ENCODE measurements around the gene TRAF3. TPM values are rescaled to one million over a fixed set of nuclear protein-coding genes. Genes with fewer than 3 reads are reported as not detected.

The TRAF3 gene
- 10 to 100 TPM; 14.6 to 16.8 (median 15.8) TPM for polyA plus RNA-seq (ENCODE audit: insufficient read length in 4 of 4)

- DNase-seq (ENCODE audit: low read depth in 4 of 4, low spot score in 3 of 4) = no peak
These were observed at the start of gene TRAF3 for GRCh38 chr14:102776761-102777710. TRAF3 (plus strand) TSS chr14:102777449; CDS start chr14:102870202, 92,753 bp downstream.

- DNase-seq (ENCODE audit: low read depth in 4 of 4, low spot score in 3 of 4) = no peak
These were observed 48.7 kb upstream of the TRAF3 start for GRCh38 chr14:102728501-102728900.

- DNase-seq (ENCODE audit: low read depth in 4 of 4, low spot score in 3 of 4) = no peak
These were observed 48.0 kb upstream of the TRAF3 start for GRCh38 chr14:102729268-102729667.

GRCh38 chr14:102729825-102730224, 47.4 kb upstream of the TRAF3 start:
- no peak for DNase-seq (ENCODE audit: low read depth in 4 of 4, low spot score in 3 of 4)

GRCh38 chr14:102731101-102731870, 46.0 kb upstream of the TRAF3 start:
- DNase-seq (ENCODE audit: low read depth in 4 of 4, low spot score in 3 of 4) = no peak

- DNase-seq (ENCODE audit: low read depth in 4 of 4, low spot score in 3 of 4) = no peak
These were observed 45.1 kb upstream of the TRAF3 start for GRCh38 chr14:102731871-102732800.

- no peak for DNase-seq (ENCODE audit: low read depth in 4 of 4, low spot score in 3 of 4)
These were observed 44.3 kb upstream of the TRAF3 start for GRCh38 chr14:102732924-102733323.

GRCh38 chr14:102733326-102733725, 43.9 kb upstream of the TRAF3 start:
- no peak for DNase-seq (ENCODE audit: low read depth in 4 of 4, low spot score in 3 of 4)

- DNase-seq (ENCODE audit: low read depth in 4 of 4, low spot score in 3 of 4) = no peak
These were observed 42.8 kb upstream of the TRAF3 start for GRCh38 chr14:102734436-102734835.

- no peak for DNase-seq (ENCODE audit: low read depth in 4 of 4, low spot score in 3 of 4)
These were observed 40.3 kb upstream of the TRAF3 start for GRCh38 chr14:102736956-102737355.

GRCh38 chr14:102737402-102738372, 39.6 kb upstream of the TRAF3 start:
- no peak for DNase-seq (ENCODE audit: low read depth in 4 of 4, low spot score in 3 of 4)

- no peak for DNase-seq (ENCODE audit: low read depth in 4 of 4, low spot score in 3 of 4)
These were observed 38.7 kb upstream of the TRAF3 start for GRCh38 chr14:102738373-102739189.

GRCh38 chr14:102739190-102739469, 38.1 kb upstream of the TRAF3 start:
- no peak for DNase-seq (ENCODE audit: low read depth in 4 of 4, low spot score in 3 of 4)

- no peak for DNase-seq (ENCODE audit: low read depth in 4 of 4, low spot score in 3 of 4)
These were observed 30.4 kb upstream of the TRAF3 start for GRCh38 chr14:102746634-102747438.

- DNase-seq (ENCODE audit: low read depth in 4 of 4, low spot score in 3 of 4) = no peak
These were observed 28.4 kb upstream of the TRAF3 start for GRCh38 chr14:102748806-102749205.

- no peak for DNase-seq (ENCODE audit: low read depth in 4 of 4, low spot score in 3 of 4)
These were observed 27.6 kb upstream of the TRAF3 start for GRCh38 chr14:102749393-102750305.

GRCh38 chr14:102750376-102750775, 26.9 kb upstream of the TRAF3 start:
- DNase-seq (ENCODE audit: low read depth in 4 of 4, low spot score in 3 of 4) = no peak
